Gastrocnemius medialis (tissue), 4 donors: Measurements from ENCODE around the gene PKNOX2. TPM values are rescaled to one million over a fixed set of nuclear protein-coding genes. Genes with fewer than 3 reads are reported as not detected.

Experiments
- ATAC-seq, 2 donors: fragments of 150-250 bp; one replicate each; pipeline ENCODE4 v1.9.1; 2016
- DNase-seq, 2 donors: peaks; one replicate each; pipeline ENCODE4 v3.0.0-alpha.2; 2019
- H3K27ac ChIP-seq, 4 donors: fragments of 200-600 bp; sonication (generic); 1 replicate in 1 of 4; 2 replicates in 3 of 4; pipeline ENCODE4 v1.5.1; 2016 to 2018; ENCODE audit warnings: mild to moderate bottlenecking in 2 of 4, moderate library complexity in 1 of 4
- H3K27me3 ChIP-seq, 3 donors: fragments of 200-600 bp; sonication (generic) in 2 of 3; 1 replicate in 1 of 3; 2 replicates in 2 of 3; pipeline versions ENCODE4 v1.5.1 to v1.6.0; 2016 to 2019; ENCODE audit warnings: mild to moderate bottlenecking in 1 of 3, moderate library complexity in 1 of 3
- H3K36me3 ChIP-seq, 2 donors: fragments of 200-600 bp; sonication (generic) in 1 of 2; one replicate each; pipeline ENCODE4 v1.5.1; 2017 to 2018
- H3K4me1 ChIP-seq, 2 donors: fragments of 200-600 bp; sonication (generic) in 1 of 2; one replicate each; pipeline ENCODE4 v1.5.1; 2016 to 2017; ENCODE audit warnings: mild to moderate bottlenecking in 2 of 2
- H3K4me3 ChIP-seq, 4 donors: fragments of 200-600 bp; sonication (generic) in 3 of 4; 1 replicate in 1 of 4; 2 replicates in 3 of 4; pipeline ENCODE4 v1.5.1; 2016 to 2019; ENCODE audit warnings: mild to moderate bottlenecking in 2 of 4
- H3K9me3 ChIP-seq, 3 donors: fragments of 200-600 bp; sonication (generic) in 2 of 3; 1 replicate in 1 of 3; 2 replicates in 2 of 3; pipeline ENCODE4 v1.5.1; 2016 to 2019
- CTCF ChIP-seq, 5 experiments: fragments of 450-650 bp in 3 of 5; fragments of 200-600 bp in 2 of 5; sonication (generic) in 2 of 5; IDR thresholded peaks in 4 of 5; conservative IDR thresholded peaks in 1 of 5; 1 replicate in 4 of 5; 2 replicates in 1 of 5; pipeline ENCODE4 v1.5.1; 2016 to 2019; ENCODE audit warnings: antibody characterized with exemption in 5 of 5, mild to moderate bottlenecking in 3 of 5, moderate library complexity in 3 of 5
- POLR2A ChIP-seq, 2 donors: fragments of 450-650 bp; IDR thresholded peaks; one replicate each; pipeline ENCODE4 v1.6.1; 2017; ENCODE audit warnings: antibody characterized with exemption in 2 of 2, mild to moderate bottlenecking in 2 of 2, moderate library complexity in 2 of 2
- in situ Hi-C, 4 donors: fragments of 200-750 bp; cut with MboI; loops; one replicate each; pipeline versions ENCODE4 v1.15.0 to v1.8.0; 2017; ENCODE audit warnings: low sequenced_read_pairs in 4 of 4
- intact Hi-C: fragments of 100-400 bp; cut with DNase I; formaldehyde crosslinking; loops from one replicate; pipeline ENCODE4 v1.15.1; 2023; ENCODE audit warnings: low total_unique reads
- total RNA-seq, 4 donors: library from RNA; depleted of rRNA; stranded (reverse); fragments of >200 nt; gene quantifications; one replicate each; pipeline versions ENCODE4 v1.1.0 to v1.2.3, GENCODE V29; 2016

Gene PKNOX2
- total RNA-seq, 4 donors from 2014 or later: 3.7 to 11.7 (median 6.0) TPM

GRCh38 chr11:125132596-125132995 lies 32.0 kb upstream of the PKNOX2 start:
- no peaks in the 10 kb centered on the region for H3K9me3 ChIP-seq
- no peak overlapping the region for H3K4me3 ChIP-seq
- ATAC-seq (no peak), DNase-seq (no peak)
- H3K4me1 ChIP-seq: no peaks in the 10 kb centered on the region
- H3K27me3 ChIP-seq: peaks cover 0 to 22% (median 8%) of the 10 kb centered on the region in 3 donors
- TF ChIP-seq CTCF (IDR thresholded peaks at IDR 0.05 in 4 of 5, conservative IDR thresholded peaks at IDR 0.05 in 1 of 5) (no peak), POLR2A (IDR thresholded peaks at IDR 0.05) (no peak)
- in situ Hi-C loops (loop anchor here in 1 of 4 donors (25.0 kb wide), 1 partner anchor 170 kb away; the partner anchor contains the start of gene CCDC15), intact Hi-C loops (no loop called here)
- H3K27ac ChIP-seq: no peak overlapping the region
- H3K36me3 ChIP-seq: no peaks in the 10 kb centered on the region

- Histone ChIP-seq H3K27ac (no peak overlapping the region), H3K36me3 (no peaks in the 10 kb centered on the region), H3K4me1 (no peaks in the 10 kb centered on the region), H3K4me3 (no peak overlapping the region), H3K27me3 (peaks cover 0 to 3% (median 0%) of the 10 kb centered on the region in 3 donors), H3K9me3 (no peaks in the 10 kb centered on the region)
- ATAC-seq: no peak
- intact Hi-C loops: no loop called here
- TF ChIP-seq CTCF (IDR thresholded peaks at IDR 0.05 in 4 of 5, conservative IDR thresholded peaks at IDR 0.05 in 1 of 5) (no peak), POLR2A (IDR thresholded peaks at IDR 0.05) (no peak)
- no peak for DNase-seq
- in situ Hi-C loops: loop anchor here in 1 of 4 donors (25.0 kb wide), 1 partner anchor 174 kb away; the partner anchor contains the start of gene CCDC15
Observed at GRCh38 chr11:125136001-125136400, 28.6 kb upstream of the PKNOX2 start.

GRCh38 chr11:125138966-125139365 lies 25.6 kb upstream of the PKNOX2 start:
- intact Hi-C loops: no loop called here
- in situ Hi-C loops: loop anchor here in 1 of 4 donors (25.0 kb wide), 1 partner anchor 177 kb away; the partner anchor contains the start of gene CCDC15
- Histone ChIP-seq H3K9me3 (no peaks in the 10 kb centered on the region), H3K27ac (no peak overlapping the region), H3K4me3 (no peak overlapping the region), H3K36me3 (no peaks in the 10 kb centered on the region), H3K27me3 (peaks cover 0 to 8% (median 6%) of the 10 kb centered on the region in 3 donors), H3K4me1 (peaks cover 0 to 4% of the 10 kb centered on the region in 2 donors)
- TF ChIP-seq POLR2A (IDR thresholded peaks at IDR 0.05) (no peak), CTCF (IDR thresholded peaks at IDR 0.05 in 4 of 5, conservative IDR thresholded peaks at IDR 0.05 in 1 of 5) (no peak)
- ATAC-seq: no peak
- no peak for DNase-seq

GRCh38 chr11:125139778-125140177 lies 24.8 kb upstream of the PKNOX2 start:
- in situ Hi-C loops: loop anchor here in 3 of 4 donors (10.0 to 25.0 kb wide), 2 partner anchors 175 to 177 kb away; partner anchors contain the start of gene CCDC15 (in 1 of the 3)
- H3K9me3 ChIP-seq: no peaks in the 10 kb centered on the region
- intact Hi-C loops: loop anchor here (2.0 kb wide), 1 partner anchor 177 kb away; no protein-coding TSS in a partner anchor
- TF ChIP-seq CTCF (IDR thresholded peaks at IDR 0.05 in 4 of 5, conservative IDR thresholded peaks at IDR 0.05 in 1 of 5) (no peak), POLR2A (IDR thresholded peaks at IDR 0.05) (no peak)
- H3K4me1 ChIP-seq: peaks cover 0 to 4% of the 10 kb centered on the region in 2 donors
- peaks cover 0 to 8% (median 6%) of the 10 kb centered on the region in 3 donors for H3K27me3 ChIP-seq
- H3K27ac ChIP-seq: no peak overlapping the region
- DNase-seq (no peak), ATAC-seq (no peak)
- no peaks in the 10 kb centered on the region for H3K36me3 ChIP-seq
- H3K4me3 ChIP-seq: no peak overlapping the region
